DOHH2 (cell line): ENCODE data around the gene SMARCC2.

Source experiments
- EZH2phosphoT487 ChIP-seq: fragments of 200-600 bp; sonication (generic); IDR thresholded peaks from 2 replicates; pipeline ENCODE4 v1.6.1; 2017; ENCODE audit warnings: borderline replicate concordance, mild to moderate bottlenecking, antibody characterized with exemption, low read length, moderate library complexity, mixed read lengths
- TF ChIP-seq, protein P1 (sequence below): fragments of 200-600 bp; sonication (generic); IDR thresholded peaks from one replicate; pipeline ENCODE4 v1.5.1; 2014; ENCODE audit warnings: antibody characterized with exemption, mild to moderate bottlenecking, low read depth, low read length; ENCODE audit not compliant: poor library complexity, severe bottlenecking

DNA sequence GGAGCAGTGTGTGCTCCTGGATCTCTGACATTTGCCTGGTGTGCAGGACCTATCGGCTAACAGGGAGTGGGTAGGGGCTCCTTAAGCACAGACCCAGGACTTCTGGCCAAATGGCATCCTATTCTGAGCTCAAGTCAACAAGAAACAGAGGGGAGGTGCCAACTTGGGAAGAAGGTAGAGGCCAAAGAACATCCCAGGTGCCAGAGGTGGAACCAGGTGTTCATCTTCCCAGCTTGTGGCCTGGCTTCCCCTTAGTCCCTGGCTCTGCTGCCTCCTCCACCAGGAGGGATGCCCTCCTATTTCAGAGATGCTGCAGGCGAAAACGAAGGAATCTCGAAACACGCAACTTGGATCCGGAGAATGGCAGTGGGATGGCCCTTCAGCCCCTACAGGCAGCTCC is 46.8 kb upstream of the SMARCC2 start:
- TF ChIP-seq, protein P1, sequence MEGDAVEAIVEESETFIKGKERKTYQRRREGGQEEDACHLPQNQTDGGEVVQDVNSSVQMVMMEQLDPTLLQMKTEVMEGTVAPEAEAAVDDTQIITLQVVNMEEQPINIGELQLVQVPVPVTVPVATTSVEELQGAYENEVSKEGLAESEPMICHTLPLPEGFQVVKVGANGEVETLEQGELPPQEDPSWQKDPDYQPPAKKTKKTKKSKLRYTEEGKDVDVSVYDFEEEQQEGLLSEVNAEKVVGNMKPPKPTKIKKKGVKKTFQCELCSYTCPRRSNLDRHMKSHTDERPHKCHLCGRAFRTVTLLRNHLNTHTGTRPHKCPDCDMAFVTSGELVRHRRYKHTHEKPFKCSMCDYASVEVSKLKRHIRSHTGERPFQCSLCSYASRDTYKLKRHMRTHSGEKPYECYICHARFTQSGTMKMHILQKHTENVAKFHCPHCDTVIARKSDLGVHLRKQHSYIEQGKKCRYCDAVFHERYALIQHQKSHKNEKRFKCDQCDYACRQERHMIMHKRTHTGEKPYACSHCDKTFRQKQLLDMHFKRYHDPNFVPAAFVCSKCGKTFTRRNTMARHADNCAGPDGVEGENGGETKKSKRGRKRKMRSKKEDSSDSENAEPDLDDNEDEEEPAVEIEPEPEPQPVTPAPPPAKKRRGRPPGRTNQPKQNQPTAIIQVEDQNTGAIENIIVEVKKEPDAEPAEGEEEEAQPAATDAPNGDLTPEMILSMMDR, result no peak
- TF ChIP-seq EZH2phosphoT487, result no peak
